Stimulated activated CD8-positive, alpha-beta memory T cell treated with anti-CD3 and anti-CD28 coated beads, Interleukin-12 subunit alpha, Interleukin-12 subunit beta, amount 100 ng/mL, for 1 hour (primary cell): ENCODE measurements around the gene CARD11.

ENCODE experiments used
- DNase-seq: peaks from one replicate; pipeline ENCODE4 v3.0.0-alpha.2; 2020; ENCODE audit warnings: low read depth

CARD11 gene

GRCh38 chr7:2905500-2905899, 138.2 kb downstream of the CARD11 start:
- DNase-seq, result no peak

GRCh38 chr7:2905027-2905426, 138.6 kb downstream of the CARD11 start:
- no peak for DNase-seq

- no peak for DNase-seq
Measured at GRCh38 chr7:2904202-2904601, 139.5 kb downstream of the CARD11 start.

- no peak for DNase-seq
Measured at GRCh38 chr7:2903682-2904162, 139.9 kb downstream of the CARD11 start.

GRCh38 chr7:2897023-2897422, 146.6 kb downstream of the CARD11 start:
- no peak for DNase-seq

- no peak for DNase-seq
Measured at GRCh38 chr7:2896131-2896530, 147.5 kb downstream of the CARD11 start.

GRCh38 chr7:2894118-2894940, 149.3 kb downstream of the CARD11 start:
- DNase-seq, result no peak

- no peak for DNase-seq
Measured at GRCh38 chr7:2893411-2893861, 150.2 kb downstream of the CARD11 start.

GRCh38 chr7:2892549-2892948, 151.1 kb downstream of the CARD11 start:
- no peak for DNase-seq

GRCh38 chr7:2887816-2888215, 155.9 kb downstream of the CARD11 start:
- DNase-seq, result no peak

- no peak for DNase-seq
Measured at GRCh38 chr7:2886900-2887299, 156.8 kb downstream of the CARD11 start.

- no peak for DNase-seq
Measured at GRCh38 chr7:2886391-2886790, 157.3 kb downstream of the CARD11 start.

- DNase-seq, result no peak
Measured at GRCh38 chr7:2884161-2884560, 159.5 kb downstream of the CARD11 start.

- DNase-seq, result no peak
Measured at GRCh38 chr7:2883101-2883500, 160.6 kb downstream of the CARD11 start.

GRCh38 chr7:2882111-2882510, 161.6 kb downstream of the CARD11 start:
- DNase-seq, result no peak

- DNase-seq, result no peak
Measured at GRCh38 chr7:2880874-2881533, 162.7 kb downstream of the CARD11 start.

GRCh38 chr7:2880051-2880450, 163.6 kb downstream of the CARD11 start:
- no peak for DNase-seq

GRCh38 chr7:2879354-2879753, 164.3 kb downstream of the CARD11 start:
- DNase-seq, result no peak

GRCh38 chr7:2878306-2878705, 165.4 kb downstream of the CARD11 start:
- DNase-seq, result no peak

- no peak for DNase-seq
Measured at GRCh38 chr7:2876031-2876731, 167.5 kb downstream of the CARD11 start.

- DNase-seq, result no peak
Measured at GRCh38 chr7:2873686-2874551, 169.7 kb downstream of the CARD11 start.

GRCh38 chr7:2873146-2873545, 170.5 kb downstream of the CARD11 start:
- no peak for DNase-seq
